Stimulated activated CD4-positive, alpha-beta T cell treated with anti-CD3 and anti-CD28 coated beads, Interleukin-4, amount 100 ng/mL, for 1 hour (primary cell): ENCODE data around the gene NOL4L.

Experiments used
- DNase-seq: peaks from one replicate; pipeline ENCODE4 v3.0.0-alpha.2; 2020

The NOL4L gene

DNA sequence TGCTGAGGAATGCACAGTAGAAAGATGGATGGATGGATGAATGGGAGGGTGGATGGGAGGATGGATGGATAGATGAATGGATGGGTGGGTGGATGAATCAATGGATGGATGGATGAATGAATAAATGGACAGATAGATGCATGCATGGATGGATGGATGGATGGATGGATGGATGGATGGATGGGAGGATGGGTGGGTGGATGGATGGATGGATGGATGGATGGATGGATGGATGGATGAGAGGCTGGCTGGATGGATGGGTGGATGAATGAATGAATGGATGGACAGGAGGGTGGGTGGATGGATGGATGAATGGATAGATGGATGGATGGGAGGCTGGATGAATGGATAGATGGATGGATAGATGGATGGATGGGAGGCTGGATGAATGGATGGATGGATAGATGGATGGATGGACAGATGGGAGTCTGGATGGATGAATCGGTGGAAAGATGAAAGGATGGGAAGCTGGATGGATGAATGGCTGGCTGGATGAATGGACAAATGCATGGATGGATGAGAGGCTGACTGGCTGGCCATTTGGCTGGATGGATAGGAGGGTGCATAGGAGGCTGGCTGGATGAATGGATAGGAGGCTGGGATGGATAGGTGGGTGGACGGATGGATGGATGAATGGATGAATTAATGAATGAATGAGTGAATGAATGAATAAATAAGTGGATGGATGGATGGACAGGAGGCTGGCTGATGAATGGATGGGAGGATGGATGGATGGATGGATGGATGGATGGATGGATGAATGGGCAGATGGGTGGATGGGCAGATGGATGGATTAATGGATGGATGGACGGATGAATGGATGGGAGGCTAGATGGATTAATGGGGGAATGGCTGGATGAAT is 28.3 kb upstream of the NOL4L start:
- no peak for DNase-seq

DNA sequence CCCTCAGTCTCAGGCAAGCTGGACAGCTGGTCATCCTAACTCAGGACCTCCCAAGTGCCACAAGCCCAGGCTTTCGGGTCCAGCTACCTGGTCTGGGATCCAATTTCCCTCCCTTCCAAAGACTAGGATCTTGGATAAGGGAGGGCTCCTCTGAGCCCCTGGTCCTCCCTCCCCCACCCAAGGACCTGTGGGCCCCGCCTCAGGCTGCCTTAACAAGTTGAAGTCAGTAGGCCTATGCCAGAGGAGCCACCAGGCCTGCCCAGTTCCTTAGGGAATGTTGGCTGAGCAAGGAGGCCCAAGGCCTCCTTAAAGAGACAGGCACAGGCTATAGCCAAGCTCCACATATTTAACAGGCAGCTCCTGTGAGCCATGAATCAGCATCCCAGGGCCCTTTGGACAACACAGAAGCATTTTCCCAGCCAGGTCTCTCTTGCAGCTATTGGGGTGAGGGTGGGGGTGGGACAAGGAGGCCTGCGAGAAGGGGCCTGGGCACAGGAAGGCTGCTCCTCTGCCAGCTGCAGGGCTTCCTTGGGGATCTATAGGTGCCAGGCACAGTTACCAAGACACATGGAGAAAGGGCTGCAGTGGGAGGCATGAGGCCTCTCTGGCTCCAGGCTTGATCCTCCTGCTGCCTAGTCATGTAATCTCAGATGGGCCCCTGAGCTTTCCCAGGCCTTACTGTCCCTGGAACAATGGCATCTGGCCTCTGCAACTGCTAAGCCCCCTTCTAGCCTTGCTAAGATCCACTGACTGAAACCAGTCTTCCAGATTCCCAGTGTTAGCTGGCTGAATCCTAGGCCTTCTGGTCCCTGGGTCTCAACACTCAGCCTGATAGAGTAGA is 27.4 kb upstream of the NOL4L start:
- DNase-seq, result no peak

DNA sequence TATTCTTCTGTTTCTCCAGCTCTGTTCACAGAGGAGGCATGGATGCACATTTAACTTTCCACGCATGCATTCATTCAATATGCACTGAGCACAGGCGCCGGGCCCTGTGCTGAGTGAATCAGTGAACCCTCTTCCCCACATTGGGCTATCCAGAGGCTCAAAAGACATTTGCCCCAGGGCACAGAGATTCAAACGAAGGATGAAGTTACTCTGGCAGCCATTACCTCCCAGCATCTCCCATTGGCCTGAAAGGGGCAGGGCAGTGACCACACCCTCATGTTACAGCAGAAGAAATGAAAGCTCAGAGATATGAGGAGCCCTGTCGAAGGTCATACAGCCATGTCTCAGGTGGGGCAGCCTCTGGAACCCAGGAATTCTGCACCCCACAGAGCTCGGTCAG is 26.7 kb upstream of the NOL4L start:
- DNase-seq, result no peak

DNA sequence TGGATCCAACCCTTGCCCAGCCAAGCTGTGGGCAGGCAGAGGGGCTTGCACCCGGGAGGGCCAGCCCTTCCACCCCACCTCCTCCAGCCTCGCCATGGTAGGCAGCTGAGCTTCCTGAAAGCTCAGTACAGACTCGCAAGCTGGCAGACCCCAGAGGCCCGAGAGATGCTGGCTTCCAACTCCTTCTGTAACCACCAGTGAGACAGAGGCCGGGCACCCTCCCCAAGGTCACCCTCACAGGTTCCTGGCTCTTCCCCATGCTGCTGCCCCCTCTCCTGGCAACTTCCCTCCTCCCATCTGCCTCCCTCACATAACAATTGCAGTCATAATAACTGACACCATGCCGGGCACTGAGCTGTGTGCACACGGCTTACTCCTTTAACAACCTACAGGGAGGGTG is 26.2 kb upstream of the NOL4L start:
- no peak for DNase-seq

DNA sequence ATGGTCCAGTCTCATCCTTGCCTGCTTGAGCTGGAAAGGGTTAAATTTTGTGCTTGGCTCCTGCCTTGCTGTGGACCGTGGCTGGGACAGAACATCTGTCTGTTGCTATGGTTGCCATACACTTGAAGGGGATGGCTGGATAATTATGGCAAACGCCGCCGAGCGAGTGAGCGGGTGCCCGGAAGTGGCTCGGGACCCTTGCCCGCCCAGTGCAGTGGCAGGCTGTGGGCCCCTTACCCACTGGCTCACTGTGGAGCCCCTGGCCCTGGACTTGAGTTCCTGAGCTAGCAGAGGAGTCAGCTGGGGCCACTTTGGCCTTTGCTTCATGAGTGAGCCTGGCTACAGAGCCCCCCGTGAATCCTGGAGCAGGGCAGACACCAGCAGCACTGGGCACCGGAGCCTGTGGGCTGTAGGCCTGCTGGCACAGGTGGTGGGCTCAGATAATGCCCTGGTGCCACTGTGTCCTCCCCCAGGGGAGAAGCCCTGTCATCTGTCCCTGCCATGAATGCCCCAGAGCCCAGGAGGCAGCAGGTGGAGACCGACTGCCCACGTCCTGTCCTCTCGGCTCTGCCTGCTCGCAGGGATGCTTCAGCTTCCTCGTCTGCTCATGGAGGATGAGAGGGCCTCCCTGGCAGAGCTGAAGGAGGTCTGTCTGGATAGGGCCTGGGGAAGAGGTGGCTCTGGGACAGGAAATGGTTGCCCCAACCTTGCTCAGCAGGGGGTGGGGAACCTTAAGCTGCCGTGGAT is 25.5 kb upstream of the NOL4L start:
- DNase-seq, result no peak

DNA sequence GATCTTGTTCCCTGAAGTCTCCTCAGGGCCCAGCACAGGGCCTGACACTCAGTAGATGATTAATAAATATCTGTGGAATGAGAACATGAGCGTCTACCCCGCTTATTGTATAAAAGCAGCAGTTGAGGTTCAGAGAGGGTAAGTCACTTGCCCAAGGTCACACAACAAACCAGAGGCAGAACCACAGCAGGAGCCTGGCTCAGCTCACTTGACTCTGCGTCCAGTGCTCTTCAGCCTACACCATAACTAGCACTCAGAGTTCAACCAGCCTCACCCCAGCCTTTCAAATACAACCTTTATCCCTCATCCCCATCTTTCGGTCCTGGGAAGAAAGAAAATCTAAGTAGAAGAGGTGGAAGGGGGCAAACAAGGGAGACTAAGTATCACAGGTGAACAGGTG is 24.9 kb upstream of the NOL4L start:
- DNase-seq, result no peak

DNA sequence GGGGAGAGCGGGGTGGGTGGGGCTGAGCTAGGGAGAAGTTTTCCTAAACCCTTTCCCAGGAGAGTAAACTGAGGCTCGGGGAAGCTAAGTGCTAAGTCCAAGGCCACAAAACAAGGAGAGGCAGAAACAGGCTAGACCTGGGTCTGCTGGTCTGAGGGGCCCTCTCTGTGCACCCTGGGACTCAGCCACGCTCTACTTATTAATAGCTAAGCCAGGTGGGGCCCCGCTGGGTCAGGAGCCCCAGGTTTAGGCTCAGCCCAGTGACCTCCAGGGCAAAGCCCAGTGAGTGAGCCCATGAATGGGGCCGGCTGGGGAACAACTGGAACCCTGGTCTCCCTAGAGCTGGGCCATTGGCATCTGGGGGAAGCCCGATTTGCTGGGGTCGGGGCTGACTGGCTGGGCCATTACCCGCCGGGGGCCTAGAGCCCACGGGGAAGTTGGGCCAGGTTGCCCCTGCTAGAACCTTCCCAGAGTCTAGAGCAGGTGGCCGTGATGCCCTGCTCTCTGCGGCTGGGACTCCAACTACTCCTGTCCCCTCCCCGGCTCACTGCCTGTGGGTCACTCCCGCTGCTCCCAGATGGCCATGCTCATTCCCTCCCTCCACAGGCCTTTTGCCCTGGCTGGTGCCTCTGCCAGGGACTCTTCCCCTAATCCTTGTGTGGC is 24.1 kb upstream of the NOL4L start:
- DNase-seq, result no peak

DNA sequence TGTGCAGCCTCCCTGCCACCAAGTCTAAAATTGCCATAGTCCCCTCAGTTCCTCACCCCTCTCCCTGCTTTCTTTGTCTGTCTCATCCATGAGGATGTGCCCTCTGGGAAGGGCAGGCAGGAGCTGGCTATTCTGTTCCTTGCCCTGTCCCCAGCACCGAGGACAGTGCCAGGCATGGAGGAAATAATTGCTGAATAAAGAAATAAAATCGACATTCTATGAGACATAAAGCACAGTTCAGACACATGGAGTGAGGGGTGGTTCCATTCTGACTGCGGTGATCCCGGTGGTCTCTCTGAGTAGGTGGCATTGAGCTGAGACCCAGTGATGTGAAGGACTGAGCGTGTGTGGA is 23.5 kb upstream of the NOL4L start:
- DNase-seq, result no peak

DNA sequence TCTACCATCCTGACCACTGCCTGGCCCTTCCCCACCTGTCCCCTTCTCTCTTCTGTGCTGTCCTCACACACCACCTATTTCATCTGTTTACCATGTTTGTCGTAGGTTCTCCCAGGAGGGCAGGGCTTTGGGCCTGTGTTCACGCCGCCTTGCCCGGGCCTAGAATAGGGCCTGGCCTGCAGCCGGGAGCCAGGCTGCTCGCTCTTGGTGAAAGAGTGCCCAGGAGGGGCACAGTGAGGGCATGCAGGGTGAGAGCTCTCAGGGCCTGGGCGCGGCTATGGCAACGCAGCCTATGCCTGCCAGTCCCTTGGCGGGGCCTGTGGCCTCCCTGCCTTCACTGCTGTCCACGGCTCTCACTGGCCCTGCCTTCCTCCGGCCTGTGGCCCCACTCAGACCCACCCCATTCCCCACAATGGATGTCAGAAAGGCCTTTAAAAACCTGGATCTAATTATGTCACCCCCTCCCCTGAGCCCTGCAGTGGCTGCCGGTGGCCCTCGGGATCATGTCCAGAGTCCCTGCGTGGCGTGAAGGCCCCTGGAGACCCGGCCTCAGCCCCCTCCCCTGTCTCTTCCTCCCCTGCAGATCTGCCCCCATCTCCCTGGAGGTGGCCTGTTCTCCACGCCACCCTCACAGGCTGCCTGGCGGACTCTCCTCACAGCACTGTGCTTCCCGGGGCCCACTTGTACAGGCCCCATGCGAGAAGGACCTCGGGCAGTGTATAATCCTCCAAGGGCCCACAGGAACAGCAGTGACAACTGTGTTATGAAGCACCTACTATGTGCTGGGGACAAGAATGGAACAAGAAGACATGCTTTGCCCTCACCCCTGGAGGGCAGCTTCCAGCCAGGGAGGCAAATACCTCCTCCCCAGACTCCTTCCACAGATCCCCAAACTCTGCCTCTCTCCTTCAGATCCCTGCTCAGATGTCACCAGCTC is 22.9 kb upstream of the NOL4L start:
- no peak for DNase-seq

DNA sequence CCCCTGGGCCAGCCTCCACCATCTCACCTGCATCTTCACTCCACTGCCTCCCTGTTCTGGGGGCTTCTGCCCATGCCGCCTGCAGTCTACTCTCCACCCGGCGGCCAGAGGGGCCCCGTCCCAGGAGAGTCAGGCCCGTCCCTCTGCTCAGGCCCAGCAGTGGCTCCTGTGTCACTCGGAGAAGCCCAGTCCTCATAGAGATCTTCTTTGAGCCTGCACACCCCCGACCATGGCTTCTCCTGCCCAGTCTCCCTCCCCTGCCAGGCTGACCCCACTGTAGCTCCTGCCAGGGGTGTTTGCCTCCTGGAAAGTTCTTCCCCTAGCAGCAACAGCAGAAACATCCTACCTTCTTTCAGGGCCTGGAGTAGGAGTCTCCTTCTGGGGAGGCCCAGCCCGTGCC is 22.2 kb upstream of the NOL4L start:
- no peak for DNase-seq

DNA sequence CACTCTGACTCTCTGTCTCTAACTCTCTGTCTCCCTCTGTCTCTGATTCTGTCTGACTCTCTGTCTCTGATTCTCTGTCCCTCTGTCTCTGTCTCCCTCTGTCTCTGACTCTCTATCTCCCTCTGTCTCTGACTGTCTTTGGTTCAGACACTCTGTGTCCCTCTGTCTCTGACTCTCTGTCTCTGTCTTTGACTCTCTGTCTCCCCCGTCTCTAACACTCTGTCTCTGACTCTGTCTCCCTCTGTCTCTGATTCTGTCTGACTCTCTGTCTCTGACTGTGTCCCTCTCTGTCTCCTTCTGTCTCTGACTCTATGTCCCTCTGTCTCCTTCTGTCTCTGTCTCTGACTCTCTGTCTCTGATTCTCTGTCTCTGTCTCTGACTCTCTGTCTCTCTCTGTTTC is 21.7 kb upstream of the NOL4L start:
- DNase-seq, result no peak

DNA sequence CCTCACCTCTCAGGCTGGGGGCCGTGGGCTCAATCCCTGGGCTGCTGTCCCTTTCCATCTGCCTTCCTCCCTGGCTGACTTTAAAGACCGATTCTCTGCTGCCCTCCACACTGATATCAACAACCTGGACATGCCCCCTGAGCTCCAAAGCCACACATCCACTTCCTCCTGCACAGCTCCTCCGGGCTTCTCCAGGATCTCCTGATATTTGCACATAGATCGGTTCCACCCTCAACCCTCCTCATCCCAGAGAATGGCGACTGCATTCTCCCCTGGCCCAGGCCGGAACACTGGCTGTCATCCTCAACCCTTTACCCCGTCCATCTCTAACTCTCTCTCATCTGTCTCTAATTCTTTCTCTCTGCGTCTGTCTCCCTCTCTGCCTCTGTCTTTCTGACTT is 21.0 kb upstream of the NOL4L start:
- DNase-seq, result no peak

DNA sequence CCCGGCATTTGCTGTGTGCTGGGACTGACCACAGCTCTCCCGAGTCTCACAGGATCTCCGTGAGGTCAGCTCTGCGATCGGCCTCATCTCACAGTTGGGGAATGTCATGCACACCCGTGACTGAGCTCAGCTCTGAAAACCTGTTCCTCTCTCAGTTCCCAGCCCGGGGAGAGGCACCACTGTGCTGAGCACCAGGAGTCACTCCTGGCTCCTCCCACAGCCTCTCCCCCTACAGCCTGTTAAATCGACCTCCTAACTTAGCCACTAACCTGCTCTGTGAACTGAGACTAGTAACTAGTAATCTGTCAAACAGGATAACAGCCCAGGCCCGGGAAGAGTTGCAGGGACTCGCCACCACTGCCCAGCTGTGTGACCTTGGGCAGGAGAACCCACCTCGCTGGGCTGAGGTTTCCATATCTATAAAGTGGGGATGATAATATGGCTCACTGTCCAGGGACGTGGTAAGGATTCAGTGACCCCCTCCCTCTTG is 20.1 kb upstream of the NOL4L start:
- DNase-seq, result no peak

DNA sequence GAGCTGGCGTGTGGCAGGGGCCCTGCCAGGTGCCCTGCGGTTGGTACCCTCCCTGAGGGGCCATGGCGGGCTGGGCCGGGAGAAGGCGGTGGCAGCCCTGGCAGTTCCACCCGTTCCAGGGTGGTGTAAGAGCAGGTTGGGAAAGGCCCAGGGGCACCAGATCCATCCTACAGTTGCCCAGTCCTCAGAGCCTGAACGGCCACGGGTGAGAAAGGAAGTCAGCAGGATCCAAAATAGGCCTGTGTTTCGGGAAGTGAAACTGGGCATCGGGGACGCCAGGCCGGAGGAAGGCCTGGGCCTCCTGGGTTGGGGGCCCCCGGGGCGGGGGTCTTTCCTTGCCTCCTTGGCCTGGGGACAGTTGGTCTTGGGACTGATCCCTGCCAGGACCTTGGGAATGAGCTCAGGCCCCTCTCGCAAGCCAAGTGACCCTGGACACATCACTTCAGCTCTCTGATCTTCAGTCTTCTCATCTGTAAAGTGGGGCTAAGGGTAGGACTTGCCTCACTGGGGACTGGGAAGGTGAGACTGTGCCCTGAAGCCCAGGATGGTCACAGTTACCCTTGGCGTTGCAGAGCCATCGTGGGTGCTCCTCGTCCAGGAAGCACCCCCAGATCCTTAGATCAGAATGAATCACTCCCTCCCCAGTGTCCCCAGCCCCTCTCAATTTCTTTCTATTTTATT is 18.1 kb upstream of the NOL4L start:
- DNase-seq, result no peak

DNA sequence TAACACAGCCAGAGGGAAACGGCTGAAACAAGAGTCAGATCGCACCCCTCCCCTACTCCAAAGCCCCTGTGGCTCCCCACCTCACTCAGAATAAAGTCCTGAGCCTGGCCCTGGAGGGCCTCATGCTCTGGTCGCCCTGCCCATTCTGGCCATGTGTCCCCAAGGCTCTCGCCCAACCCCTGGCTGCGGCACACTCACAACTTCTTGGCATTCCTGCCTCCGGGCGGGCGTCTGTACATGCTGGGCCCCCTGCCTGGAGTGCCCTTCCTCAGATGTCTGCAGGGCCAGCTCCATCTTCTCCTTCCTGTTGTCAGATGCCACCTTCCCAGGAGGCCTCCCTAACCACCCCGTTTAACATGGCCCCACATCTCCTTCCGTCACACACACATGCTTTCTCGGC is 17.1 kb upstream of the NOL4L start:
- DNase-seq, result no peak

DNA sequence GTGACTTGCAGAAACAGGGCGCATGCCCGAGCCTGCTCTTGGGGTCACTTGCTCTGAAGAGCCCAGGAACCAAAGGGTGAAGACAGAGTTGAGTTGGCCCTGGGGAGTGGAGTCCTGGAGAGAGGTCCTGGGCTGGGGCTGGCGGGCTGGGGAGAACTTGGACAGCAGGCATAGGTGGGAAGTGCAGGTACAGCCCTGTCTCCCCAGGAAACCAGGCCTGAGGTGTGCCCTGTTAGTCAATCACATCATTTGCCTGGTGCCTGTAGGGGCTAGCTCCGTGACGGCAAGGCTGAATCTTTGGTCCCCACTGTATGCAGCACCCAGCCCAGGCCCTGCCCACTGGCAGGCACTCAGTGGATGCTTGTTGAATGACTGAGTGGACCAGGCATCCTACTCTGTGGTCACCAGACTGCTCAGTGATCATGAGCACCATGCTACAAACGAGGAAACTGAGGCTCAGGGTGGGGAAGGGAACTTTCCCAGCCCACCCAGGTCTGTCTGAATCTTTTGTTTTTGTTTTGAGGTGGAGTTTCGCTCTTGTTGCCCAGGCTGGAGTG is 15.6 kb upstream of the NOL4L start:
- no peak for DNase-seq

DNA sequence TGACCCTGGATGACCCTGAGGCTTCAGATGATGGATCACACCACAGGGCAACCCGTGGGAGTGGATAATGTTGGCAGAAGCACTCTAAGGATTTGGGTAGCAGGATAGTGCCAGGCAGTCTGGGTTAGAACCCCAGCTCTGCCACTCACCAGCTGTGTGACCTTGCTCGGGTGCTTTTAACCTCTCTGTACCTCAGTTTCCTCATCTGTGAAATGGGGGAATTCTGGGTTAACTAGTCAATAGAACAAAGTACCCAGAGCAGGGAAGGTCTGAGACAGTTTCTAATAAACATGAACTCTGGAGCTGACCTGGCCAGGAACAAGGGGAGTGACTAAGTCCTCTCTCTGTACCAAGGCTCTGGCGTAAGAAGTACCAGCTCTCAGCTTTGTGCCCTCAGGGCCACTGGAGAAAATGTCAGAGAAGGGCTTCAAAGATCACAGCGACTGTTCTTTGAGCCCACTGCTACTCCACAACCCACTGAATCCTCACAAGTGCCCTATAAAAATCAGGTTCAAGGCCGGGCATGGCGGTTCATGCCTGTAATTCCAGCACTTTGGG is 14.7 kb upstream of the NOL4L start:
- DNase-seq, result no peak

DNA sequence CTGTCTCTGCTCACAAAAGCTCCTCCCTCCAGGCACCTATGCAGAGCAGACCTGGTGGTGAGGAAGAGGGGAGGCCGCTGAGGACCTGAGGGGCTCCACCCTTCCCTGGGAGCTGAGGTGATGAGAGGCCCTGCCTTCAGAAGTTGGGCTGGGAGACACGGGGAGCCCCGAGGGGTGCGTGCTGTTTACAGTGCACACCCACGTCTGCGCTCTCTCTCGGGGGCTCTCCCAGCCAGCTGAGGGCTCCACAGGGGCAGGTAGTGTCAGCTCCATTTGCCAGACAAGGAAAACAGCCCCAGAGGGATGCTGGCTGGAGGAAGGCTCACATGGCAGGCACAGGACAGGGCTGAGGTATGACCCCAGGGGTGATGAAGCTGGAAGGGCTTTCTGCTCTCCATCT is 13.5 kb upstream of the NOL4L start:
- no peak for DNase-seq

DNA sequence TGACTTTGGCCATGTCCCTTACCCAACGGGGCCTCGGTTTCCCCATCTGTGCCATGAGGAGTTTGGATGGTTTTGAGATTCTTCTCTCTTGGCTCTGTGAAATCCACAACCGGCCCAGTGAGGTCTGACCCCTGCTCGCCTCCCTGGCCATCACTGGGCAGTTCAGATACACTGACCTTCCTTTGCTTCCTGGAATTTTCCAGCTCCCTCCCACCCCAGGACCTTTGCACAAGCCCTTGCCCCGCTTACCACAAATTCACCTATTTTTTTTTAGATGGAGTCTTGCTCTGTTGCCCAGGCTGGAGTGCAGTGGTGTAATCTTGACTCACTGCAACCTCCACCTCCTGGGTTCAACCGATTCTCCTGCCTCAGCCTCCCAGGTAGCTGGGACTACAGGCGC is 12.6 kb upstream of the NOL4L start:
- DNase-seq, result no peak

DNA sequence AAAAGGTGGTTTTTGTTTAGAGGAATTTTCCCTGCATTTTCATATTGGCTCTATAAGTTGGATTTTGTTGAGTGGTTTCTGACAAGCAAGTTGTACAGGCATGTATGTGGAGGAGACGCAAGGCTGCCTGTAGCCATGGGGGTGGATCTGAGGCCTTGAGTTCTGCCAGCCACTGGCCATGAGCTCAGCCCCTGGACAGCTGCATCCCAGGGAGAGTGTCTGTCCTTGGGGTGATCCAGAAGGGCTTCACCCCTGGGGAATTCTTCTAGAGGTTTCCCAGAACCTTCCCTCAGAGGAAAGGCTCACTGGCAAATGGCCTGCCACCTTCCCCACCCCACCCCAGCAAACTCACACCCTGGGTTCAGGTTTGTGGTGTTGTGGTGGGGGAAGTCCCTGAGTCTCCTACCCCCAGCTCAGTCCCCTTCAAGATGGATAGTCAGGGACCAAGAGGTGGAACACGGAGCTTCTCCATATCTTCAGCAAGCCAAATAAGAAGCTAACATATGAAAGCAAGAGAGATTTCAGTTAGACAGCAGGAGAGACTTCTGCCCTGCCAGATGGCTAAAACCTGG is 11.6 kb upstream of the NOL4L start:
- DNase-seq, result no peak
